Stimulated activated CD8-positive, alpha-beta memory T cell treated with anti-CD3 and anti-CD28 coated beads, Interleukin-7, amount 100 ng/mL, for 48 hours (primary cell): ENCODE data around the gene BEST4.
"Not testable (repeated sequence)": the region's sequence is repeated elsewhere in the genome, so short reads cannot be mapped to it uniquely, and the experiment has no call there.

Experiments
- DNase-seq, 2 donors: peaks; one replicate each; pipeline ENCODE4 v3.0.0-alpha.2; 2020; ENCODE audit warnings: low read depth in 1 of 2; ENCODE audit errors: extremely low read depth in 1 of 2

BEST4 gene

DNA sequence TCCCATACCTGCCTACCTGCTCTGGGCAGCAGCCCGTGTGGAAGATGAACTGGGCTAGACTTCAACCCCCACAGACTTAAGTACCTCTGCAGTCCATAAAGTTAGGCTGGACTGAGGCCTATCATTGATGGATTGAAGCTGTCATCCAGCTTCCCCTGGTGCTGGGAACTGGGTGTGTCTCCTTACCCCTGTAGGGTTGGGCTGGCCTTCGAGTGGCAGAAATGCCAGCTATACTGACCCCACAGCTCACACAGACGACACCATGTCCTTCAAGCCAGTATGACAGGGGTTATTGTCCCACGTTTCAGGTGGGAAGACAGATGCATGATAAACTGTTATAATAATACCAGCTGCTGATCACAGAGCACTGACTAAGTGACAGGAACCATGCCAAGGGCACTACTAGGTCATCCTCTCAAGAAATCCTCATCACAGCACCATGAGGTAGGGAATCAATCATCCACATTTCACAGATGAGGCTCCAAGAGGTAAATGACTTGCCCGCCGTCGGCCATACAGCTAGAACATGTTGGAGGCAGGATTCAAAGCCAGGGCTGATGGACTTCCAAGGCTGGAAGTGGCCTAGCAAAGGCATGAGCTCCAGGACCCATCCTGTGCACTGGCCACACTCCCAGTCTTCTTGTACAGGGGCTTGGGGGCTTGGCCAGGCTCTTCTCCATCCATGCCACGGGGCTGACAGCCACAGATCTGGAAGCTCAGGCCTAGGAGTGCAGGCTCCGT, at the start of gene BEST4:
TSS of gene BEST4 (minus strand) at position 51 of the 741 bp plus-strand sequence. CDS start 465 bp downstream, outside the sequence.
- DNase-seq: no peak

DNA sequence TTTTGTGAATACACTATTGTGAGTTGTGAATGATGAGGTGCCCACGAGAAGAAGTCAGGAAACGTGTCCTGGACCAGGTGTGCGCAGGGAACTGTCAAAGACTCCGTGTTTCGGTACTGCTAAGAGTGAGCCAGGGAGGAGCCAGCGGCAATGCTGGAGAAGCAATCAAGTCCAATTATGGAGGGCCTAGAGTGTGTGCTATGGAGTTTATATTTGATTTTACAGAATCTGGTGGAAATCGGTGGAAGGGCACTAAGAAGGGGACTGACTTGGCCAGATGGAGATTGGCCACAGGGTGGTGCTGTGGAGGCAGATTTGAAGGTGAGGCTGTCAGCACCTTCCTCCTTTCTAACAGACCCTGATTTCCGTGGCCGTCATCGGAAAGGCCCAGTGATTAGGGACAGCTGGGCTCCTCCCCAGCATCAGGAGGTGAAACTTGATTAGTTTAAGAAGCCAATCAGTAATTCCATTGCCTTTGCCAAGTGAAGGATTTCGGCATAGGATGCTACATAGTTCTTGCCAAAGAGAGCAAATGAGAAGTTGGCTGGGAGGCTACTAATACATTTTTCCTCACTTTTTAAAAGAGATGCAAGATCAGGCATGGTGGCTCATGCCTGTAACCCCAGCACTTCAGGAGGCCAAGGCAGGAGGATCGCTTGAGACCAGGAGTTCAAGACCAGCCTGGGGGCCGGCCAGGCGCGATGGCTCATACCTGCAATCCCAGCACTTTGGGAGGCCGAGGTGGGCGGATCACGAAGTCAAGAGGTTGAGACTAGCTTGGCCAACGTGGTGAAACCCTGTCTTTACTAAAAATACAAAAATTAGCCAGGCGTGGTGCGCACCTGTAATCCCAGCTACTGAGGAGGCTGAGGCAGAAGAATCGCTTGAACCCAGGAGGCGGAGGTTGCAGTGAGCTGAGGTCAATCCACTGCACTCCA, 48.0 kb upstream of the BEST4 start:
- peak; percentile 59 to 88 for DNase-seq

DNA sequence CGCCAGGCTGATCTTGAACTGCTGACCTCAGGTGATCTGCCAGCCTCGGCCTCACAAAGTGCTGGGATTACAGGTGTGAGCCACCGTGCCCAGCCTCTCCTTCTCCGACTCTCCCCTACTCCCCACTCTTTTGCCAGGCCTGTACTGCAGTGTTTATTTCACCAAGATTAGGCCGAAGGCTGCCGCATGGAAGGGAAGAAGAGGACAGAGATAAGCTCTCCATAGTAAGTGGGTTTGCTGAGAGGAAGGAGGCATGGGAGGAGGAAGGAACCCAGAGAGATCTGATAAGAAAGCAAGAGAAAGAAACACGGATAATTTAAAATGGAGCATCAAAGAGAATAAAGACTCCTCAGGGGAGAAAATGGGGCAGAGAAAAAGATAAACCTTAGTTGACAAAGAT, 46.4 kb upstream of the BEST4 start:
- DNase-seq: no peak

DNA sequence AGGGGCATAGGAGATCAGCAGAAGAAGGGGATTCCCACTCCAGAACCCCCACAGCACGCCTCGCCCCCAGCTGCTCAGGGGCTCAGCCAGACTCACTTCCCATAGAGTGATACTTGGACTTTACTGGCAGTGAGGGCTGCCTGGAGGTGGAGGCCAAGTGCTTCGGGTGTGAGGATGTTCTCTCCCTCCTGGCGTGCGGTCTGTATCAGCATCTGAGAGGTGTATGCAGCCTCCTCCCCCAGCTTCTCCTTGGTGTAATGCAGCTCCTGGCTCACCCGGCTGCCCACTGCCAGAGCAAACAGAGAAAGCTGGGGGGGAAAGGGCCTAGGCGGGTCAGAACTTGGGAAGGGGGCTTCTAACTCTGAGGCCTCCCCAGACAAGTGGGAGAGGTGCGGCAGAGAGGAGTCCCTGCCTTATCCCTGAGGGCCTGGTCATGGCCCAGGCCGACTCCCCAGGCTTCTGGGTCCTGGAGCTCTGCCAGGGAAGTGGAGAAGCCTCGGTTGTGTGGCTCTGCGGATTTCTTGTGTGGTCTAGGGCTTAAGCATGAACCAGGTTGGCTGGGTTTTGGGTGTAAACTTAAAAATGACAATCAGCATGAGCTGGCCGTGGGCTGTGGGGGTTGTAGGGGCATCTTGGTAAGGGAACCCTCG, 44.2 kb upstream of the BEST4 start:
- no peak for DNase-seq

DNA sequence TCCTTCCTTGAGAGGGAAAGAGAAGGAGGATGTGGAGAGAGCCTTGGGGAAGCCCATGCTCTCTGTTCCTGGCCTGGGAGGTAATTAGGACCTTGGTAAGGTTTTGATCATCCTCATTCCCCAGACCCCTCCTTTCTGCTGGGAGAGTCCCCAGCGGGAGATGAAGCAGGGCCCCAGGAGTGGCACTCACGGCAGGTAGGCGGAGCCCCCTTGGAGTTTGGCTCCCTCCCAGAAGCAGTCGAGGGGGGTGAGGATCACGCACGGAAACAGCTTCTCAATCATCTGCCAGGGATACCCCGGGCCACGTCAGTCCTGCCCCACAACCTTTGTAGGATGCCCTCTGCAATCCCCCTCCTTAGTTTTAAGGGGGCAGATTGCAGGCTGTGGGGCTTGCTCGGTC, 43.5 kb upstream of the BEST4 start:
- DNase-seq: no peak

DNA sequence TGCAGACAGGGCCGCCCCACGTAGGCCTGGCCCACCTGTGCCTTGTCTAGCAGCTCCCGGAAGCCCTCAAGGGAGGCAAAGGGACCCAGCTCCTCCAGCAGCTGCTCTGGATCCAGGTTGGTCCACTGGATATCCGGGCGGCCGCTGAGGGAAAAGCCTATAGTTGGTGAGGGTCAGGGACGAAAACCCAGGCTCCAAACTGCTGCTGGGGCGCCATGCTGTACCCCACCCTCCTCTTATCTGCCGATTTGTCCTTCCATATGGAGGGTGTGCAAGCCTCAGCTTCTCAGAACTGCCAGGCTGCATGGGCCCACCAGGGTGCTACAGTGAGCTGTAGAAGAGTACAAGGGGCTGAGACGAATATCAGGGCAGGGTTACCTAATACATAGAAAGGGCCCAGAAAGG, 42.9 kb upstream of the BEST4 start:
- DNase-seq: no peak

DNA sequence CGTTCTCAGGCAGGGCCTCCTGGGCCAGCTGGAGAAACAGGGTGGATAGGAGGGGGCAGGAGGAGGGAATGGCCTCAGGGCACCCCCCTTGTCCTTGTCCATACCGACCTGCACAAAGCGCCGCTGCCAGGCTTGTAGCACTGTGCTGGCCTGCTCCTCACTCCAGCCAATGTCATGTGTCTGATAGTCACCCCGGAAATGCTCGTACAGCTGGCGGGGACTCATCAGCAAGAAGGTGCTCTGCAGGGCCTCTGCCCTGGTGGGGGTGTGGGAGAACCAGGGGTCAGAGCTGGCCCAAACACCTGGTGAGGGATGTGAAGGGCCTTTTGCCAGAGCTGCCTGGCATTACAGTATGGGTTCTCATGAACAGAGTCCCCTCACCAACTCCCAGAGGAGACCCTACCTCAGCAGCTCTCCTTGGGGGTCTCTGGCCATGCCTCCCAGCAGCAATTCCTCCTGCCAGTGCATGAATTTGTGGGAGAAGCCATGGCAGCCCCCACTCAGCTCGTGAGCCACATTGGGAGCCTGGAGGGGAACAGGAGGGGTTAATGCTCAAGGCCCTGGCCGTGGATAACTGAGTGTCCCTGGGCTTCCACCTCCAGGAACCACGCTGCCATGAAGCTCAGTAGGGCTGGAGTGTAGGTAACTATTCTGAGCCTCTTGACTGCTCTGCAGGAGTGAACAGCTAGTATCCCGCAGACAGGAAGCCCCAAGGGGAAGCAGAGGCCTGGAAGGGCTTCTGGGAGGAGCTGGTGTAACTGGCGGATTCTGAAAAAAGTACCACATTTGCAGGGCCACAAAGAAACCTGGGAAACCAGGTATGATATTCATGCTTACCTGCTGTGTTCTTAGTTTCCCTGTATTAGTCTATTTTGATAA, 41.8 kb upstream of the BEST4 start:
- DNase-seq: no peak

DNA sequence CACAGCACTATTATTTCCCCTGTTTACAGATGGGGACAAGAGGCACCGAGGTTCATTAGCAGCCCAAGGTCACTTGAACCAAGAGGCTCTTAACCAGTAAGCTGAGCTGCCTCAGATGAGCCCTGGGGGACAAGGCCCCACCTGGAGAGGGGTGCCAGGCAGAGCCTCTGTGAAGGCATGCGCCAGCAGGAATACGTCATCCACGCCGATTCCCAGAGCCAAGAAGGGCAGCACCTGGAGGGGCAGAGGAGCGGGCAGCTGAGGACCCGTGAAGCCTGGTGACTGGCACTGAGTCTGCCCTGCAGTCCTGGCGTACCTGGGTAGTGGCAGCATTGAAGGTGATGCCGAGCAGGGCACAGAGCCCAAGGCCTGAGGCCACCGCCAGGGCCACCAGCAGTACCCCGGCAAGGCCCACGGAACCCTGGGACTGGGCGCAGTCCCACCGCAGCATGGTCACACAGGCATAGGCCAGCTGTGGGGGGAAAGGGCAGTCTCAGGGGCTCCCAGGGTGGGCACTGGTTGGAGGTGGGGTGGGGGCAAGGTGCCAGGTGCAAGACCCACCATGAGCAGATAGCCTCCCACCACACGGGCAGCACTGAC, 41.0 kb upstream of the BEST4 start:
- DNase-seq: no peak

DNA sequence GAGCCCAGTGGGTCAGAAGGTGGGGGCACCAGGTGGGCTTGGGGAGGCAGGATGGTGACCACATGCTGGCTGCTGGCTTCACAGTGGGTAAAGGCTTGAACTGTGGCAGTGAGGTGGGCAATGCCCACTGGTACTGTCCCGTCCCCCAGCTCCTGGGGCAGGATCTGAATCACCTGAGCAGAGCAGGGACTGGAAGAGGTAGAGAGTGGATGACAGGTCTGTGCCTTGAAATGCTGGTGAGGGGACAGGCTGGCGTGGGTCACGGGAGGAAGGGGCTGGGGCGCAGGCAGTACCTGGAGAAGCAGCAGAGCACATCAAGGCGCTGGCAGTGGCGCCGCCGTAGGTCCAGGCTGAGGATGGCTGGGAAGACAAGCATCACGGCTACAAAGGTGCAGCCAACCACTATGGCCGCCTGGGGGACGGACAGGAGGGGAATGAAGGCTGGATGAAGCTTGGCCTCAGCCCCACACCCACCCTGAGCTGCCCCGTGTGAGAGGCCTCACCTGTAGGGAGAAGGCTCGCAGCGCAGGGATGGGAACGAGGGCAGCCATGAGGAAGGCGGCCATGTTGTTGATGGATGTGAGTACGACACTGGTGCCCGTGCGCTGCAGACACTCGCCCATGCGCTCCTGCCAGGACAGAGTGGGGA, 40.2 kb upstream of the BEST4 start:
- DNase-seq: no peak

DNA sequence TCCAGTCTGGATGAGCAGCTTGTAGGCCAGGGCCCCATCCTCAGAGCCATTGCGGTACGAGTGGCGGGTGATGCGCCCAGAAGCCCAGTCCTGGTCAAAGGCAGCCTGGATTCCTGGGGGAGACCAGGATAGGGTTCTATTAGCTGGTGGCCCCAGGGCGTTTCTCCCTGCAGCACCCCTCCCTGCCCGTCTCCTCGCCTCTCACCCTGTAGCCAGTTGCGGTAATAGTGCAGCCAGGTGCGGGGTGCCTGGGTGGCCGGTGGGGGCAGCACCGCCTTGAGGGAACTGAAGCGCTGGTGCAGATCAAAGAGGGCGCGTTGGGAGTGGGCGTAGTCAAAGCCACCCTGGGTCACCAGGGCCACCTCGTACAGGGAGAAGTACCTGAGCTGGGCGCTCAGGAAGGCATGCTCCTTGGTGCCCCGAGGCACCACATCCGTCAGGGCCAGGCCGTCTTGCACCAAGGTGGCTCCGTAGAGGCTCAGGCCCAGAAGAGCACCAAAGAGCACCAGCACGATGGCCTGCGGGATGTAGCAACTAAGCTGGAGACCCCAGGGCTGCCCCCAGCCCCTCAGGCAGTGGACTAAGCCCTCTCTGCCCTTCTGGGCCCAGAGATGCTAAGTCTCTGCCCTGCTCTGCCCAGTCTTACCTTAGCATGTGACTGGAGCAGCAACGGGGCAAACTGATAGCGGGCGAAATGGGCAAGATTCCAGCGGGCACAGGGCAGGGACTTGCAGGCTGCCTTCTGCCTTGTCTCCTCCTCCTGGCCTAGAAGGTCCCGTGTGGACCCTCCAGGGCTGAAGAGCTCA, 39.4 kb upstream of the BEST4 start:
- no peak for DNase-seq

DNA sequence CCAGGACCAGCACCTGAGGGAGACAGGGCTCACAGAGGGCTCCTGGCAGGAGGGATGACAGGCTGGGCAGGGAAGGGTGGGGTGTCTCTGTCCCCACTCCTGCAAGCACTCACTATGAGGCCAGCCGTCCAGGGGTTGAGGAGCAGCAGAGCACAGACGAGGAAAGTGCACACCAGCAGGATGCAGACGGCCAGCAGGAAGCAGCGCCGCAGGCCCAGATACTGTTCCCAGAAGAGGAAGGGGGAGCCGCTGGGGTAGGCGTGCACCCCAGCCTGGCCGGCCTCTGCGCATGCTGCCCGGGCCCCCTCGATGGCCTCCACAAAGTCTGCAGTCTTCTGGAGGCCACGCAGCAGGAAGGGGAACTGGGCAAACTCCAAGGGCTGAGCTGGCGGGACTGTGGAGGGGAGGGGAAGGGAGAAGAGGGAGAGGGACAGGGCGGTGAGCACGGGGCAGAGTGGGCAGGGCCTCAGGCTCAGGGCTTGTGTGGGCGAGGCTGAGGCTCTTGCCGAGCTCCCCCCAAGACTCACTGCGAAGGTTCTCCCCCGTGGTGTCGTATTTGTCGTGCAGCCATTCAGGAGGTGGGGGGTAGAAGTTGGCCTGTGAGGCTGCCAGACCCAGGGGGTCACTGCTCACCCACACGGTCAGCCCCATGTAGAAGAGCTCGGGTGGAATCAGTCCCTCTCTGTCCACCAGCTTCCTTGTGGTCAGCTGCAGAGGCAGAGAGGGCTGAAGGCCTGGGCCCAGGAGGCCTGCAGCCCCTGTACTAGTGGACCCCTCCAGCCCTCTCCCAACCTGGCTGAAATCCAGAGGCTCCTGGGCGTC, 38.6 kb upstream of the BEST4 start:
- DNase-seq: no peak

DNA sequence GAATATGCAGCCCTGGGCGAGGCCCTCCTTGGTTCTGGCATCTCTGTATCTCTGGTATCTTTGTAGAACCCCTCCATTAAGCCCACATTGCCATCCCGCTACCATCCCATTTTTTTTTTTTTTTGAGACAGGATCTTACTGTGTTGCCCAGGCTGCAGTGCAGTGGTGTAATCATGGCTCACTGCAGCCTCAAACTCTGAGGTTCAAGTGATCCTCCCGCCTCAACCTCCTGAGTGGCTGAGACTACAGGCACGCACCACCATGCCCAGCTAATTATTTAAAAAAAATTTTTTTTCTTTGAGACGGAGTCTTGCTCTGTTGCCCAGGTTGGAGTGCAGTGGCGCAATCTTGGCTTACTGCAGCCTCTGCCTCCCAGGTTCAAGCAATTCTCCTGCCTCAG, 36.4 kb upstream of the BEST4 start:
- not testable (repeated sequence) for DNase-seq

DNA sequence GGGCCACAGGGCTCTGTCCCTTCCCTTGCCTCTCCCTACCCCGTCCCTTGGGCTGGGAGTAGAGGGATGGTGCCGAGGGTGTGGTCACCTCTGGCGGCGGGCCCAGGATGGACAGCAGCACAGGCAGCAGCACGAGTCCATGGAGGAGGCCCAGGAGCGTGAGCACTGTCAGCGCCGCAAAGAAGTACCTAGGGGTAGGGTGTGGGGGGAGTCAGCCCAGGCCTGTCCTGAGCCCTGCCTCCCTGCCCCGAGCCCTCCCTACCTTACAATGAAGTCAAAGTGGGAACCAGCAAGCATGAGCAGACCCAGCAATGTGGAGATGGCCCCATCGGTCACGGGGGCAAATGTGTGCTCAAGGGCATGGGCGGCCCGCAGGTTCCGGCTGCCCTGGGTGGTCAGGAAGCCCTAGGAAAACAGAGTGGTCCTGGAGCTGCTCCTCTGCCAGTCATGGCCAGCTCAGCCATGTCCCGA, 35.0 kb upstream of the BEST4 start:
- DNase-seq: no peak

DNA sequence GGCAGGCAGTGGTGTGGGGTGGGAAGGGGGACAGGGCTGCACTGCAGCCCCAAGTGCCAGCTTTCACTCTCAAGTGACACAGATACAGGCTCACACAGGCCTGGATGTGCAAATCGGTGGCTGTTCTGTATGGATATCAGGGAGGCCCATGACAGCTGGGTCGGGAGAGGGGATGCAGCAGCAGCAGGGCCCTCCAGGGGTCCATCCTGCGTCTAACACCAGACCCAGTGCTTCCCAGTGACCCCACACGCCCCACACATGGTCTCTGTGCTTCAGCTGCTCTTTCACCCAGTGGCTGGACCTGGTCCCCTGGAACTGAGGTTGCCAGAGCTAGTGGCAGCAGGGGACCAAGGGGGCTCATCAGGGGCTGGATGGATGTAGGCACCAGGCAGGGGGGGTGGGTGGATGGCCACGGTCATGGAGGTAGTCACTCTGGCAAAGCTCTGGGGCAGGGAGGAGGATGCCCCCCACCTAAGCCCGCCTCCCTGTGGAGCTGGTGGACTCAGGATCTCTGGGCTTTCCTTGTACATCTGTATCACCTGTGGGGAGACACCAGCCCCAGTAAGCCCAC, 34.2 kb upstream of the BEST4 start:
- DNase-seq: no peak

DNA sequence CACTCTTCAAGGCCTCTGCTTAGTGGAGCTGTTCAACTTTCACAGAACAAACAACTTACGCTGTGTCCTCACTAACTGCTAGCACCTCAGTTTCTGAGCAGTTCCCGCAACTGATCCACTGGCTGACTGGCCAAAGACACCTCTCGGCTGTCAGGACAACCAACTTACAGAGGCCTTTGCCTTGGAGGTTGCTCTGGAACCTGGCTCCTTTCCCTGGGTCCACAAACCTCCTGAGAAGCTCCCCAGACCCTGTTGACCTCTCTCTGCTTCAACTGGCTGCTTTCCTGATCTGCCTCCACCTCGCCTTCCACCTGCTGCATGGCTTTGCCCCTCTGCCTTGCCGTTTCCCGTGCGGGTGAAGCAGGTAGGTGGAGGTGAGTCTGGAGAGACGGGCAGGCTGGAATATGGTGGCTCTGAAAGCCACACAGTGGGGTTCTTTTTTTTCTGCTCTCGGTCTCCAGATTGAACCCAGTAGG, 33.3 kb upstream of the BEST4 start:
- no peak for DNase-seq

DNA sequence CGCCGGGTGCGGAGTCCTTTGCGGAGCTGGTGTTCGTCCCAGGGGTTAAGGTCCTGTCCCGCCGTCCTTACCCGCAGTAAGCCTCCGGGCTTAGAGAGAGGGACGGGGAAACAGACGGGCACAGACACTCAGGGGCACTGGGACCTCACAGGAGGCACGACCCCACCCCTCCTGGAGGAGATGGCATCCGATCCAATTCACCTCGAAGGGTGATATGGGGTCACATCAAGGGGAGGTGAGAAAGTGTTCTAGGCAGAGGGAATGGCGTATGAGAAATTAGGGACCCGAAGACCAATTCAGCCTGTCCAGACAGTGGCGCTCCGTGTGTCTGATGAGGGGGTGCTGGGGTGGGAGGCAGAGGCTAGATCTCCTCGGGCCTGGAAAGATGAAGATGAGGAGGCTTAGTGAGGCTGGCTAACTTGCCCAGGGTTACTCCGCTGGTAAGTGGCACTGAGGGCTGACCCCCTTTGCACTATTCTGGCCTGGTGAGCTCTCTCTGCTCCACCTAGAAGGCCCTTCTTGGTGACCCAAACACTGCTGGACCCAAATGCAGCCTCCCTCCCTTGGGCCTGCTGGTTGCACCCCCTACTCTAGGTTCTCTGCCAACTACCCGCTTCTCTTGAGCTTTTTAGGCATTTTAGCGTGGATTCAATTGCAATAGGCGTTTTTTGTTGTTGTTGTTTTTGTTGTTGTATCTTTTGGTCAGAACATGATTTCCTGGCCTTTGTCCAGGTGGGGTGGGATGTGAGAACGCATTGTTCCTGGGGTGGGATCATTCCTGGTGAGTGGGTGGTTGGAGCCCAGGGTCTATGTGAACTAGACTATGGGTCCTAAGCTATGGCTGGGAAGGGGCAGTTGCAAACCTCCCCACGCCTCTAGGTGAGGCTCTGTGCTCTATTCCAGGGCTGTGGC, 32.6 kb upstream of the BEST4 start:
- no peak for DNase-seq
